ENCODE results near the gene GPR17.

DNA sequence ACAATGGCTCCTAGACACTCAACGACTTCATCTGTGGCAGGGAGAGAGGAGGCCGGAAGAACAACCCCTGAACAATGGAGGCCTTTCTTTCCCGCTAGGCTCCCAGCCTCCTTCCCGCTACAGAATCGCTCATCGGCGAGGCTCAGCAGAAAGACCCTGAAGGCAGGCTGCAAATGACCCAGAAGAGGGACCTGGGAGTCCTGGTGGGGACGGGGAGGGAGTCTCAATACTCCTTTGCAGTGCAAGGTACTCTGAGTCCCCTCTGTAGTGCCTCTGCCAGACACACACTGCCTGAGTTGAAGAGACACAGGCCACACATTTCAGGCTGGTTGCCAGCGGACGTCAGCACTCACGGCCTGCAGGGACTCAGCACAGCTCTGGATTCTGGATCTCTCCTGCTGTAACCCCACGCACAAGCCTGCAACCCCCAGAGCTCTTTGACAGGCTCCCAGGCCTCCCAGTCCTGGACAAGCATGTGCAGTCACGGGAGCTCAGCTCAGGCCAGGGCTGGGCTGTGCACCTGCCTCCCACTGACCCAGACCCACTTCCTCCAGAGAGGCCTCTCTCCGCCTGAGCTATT is 6.1 kb downstream of the GPR17 start:
- TF ChIP-seq, protein P1, sequence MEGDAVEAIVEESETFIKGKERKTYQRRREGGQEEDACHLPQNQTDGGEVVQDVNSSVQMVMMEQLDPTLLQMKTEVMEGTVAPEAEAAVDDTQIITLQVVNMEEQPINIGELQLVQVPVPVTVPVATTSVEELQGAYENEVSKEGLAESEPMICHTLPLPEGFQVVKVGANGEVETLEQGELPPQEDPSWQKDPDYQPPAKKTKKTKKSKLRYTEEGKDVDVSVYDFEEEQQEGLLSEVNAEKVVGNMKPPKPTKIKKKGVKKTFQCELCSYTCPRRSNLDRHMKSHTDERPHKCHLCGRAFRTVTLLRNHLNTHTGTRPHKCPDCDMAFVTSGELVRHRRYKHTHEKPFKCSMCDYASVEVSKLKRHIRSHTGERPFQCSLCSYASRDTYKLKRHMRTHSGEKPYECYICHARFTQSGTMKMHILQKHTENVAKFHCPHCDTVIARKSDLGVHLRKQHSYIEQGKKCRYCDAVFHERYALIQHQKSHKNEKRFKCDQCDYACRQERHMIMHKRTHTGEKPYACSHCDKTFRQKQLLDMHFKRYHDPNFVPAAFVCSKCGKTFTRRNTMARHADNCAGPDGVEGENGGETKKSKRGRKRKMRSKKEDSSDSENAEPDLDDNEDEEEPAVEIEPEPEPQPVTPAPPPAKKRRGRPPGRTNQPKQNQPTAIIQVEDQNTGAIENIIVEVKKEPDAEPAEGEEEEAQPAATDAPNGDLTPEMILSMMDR (IDR thresholded peaks at IDR 0.05) = no peak
- no peak for TF ChIP-seq EZH2 (IDR thresholded peaks at IDR 0.05; ENCODE audit: borderline replicate concordance, insufficient read depth, low read depth, low read length, poor library complexity, severe bottlenecking)

All from B cell (primary cell).